ENCODE data around the gene TNFRSF12A. TPM values are rescaled to one million over a fixed set of nuclear protein-coding genes. Genes with fewer than 3 reads are reported as not detected.

Gene TNFRSF12A
- total and polyA plus RNA-seq, 2 of the 13 experiments (the other 11 are each of a cell fraction or from before 2014, with no cell fraction given): 61.9 to 66.0 TPM

DNA sequence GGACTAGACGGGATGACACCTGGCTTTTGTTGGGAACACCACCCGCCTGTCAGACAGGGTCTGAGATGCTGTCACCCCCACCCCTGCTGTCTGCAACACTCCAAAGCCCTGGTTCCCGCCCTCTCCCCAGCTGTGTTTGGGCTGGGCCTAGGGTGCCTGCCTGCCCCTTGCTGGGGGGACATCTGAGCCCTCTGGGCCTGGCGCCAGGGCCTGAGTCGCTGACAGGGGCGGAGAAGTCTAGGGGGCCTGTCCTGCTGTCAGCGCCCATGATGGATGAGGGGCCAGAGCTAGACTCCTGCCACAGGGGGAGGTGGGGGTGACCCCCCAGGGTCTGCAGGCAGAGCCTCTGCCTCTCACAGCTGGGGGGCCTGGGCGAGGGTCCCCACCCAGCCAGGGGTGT, 32.3 kb upstream of the TNFRSF12A start:
- in situ Hi-C loops (cut with HindIII; ENCODE audit: extremely low pct_ligation_motif_present, low pct_unique_long_range_greater_than_20kb): no loop called here
- Histone ChIP-seq H3K4me2 (ENCODE audit: low read depth, low read length) (no peak overlapping the region), H3K9ac (ENCODE audit: insufficient read depth, low read depth, low read length) (no peak overlapping the region), H3K9me3 (ENCODE audit: low read length) (no peaks in the 10 kb centered on the region), H3K27ac (ENCODE audit: extremely low read length, insufficient read depth, low read length) (no peak overlapping the region), H3K4me1 (ENCODE audit: insufficient read depth, low read length) (peaks cover 22% of the 10 kb centered on the region), H3K36me3 (replicated peaks in 1 of 2; ENCODE audit: control insufficient read depth in 1 of 2, insufficient read depth in 2 of 2, low read length in 2 of 2) (no peaks in the 10 kb centered on the region), H3K27me3 (ENCODE audit: control insufficient read depth in 1 of 2, insufficient read depth in 2 of 2, low read length in 2 of 2) (peaks cover 19 to 60% of the 10 kb centered on the region in 2 experiments), H2AFZ (ENCODE audit: low read length) (no peak overlapping the region), H4K20me1 (ENCODE audit: insufficient read depth, low read length) (no peaks in the 10 kb centered on the region), H3K79me2 (ENCODE audit: insufficient read depth, low read length) (no peaks in the 10 kb centered on the region), H3K4me3 (replicated peaks in 1 of 3; ENCODE audit: insufficient read depth in 1 of 3, low read depth in 2 of 3, low read length in 3 of 3) (no peak overlapping the region)
- FAIRE-seq (no peak), ATAC-seq (no peak), DNase-seq (ENCODE audit: low spot score) (no peak)
- BruUV-seq (replicated peaks): no TSS peak
- no peak for TF ChIP-seq ZNF383 (CRISPR knock-in tag; IDR thresholded peaks at IDR 0.05; ENCODE audit: borderline replicate concordance)
- TF ChIP-seq HOXD1 (CRISPR knock-in tag; IDR thresholded peaks at IDR 0.05): peak; percentile 83
- no CpG with 5 or more reads among the region's 8 CpGs for WGBS (ENCODE audit: low lambda C conversion rate)
- ChIA-PET POLR2A (no interaction called here), CTCF (ENCODE audit: low intra/inter-chr PET ratio, low total read pairs) (no interaction called here)
- intact Hi-C loops (cut with micrococcal nuclease; ENCODE audit: unreplicated experiment): no loop called here

DNA sequence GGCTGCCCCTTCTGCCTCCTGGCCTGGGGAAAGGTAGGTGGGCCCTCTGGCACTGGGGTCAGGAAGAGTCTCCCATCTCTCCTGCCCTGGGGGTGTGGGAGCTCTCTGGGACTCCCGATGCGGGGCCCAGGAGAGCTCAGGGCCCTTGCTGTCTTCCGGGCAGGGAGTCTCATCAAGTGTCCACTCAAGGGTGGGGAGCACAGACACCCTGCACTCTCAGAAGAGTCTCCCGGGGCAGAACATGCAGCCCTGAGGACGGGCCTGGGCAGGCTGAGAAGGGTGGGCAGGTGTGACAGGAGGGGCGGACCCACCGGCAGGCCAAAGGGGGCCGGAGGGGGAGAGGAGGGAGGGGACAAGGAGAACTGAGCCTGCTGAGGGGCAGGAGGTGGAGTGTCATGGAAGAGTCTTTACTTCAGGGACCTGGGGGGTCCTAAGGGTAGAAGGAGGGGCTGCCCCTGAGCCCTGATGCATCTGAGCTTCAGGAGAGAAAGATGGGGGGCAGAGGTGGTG, 31.5 kb upstream of the TNFRSF12A start:
- DNase-seq (ENCODE audit: low spot score): no peak
- in situ Hi-C loops (cut with HindIII; ENCODE audit: extremely low pct_ligation_motif_present, low pct_unique_long_range_greater_than_20kb) (no loop called here), intact Hi-C loops (cut with micrococcal nuclease; ENCODE audit: unreplicated experiment) (no loop called here)
- ChIA-PET CTCF (ENCODE audit: low intra/inter-chr PET ratio, low total read pairs) (no interaction called here), POLR2A (no interaction called here)
- BruUV-seq (replicated peaks): no TSS peak
- Histone ChIP-seq H3K27me3 (ENCODE audit: control insufficient read depth in 1 of 2, insufficient read depth in 2 of 2, low read length in 2 of 2) (peaks cover 19 to 60% of the 10 kb centered on the region in 2 experiments), H3K9me3 (ENCODE audit: low read length) (no peaks in the 10 kb centered on the region), H3K79me2 (ENCODE audit: insufficient read depth, low read length) (no peaks in the 10 kb centered on the region), H3K4me3 (replicated peaks in 1 of 3; ENCODE audit: insufficient read depth in 1 of 3, low read depth in 2 of 3, low read length in 3 of 3) (no peak overlapping the region), H4K20me1 (ENCODE audit: insufficient read depth, low read length) (no peaks in the 10 kb centered on the region), H3K27ac (ENCODE audit: extremely low read length, insufficient read depth, low read length) (no peak overlapping the region), H2AFZ (ENCODE audit: low read length) (no peak overlapping the region), H3K4me1 (ENCODE audit: insufficient read depth, low read length) (peaks cover 22% of the 10 kb centered on the region), H3K36me3 (replicated peaks in 1 of 2; ENCODE audit: control insufficient read depth in 1 of 2, insufficient read depth in 2 of 2, low read length in 2 of 2) (no peaks in the 10 kb centered on the region), H3K4me2 (ENCODE audit: low read depth, low read length) (no peak overlapping the region), H3K9ac (ENCODE audit: insufficient read depth, low read depth, low read length) (no peak overlapping the region)
- no peak for FAIRE-seq
- WGBS (ENCODE audit: low lambda C conversion rate): 10% methylated on average over 5 of the region's 8 CpGs
- TF ChIP-seq SIN3A (IDR thresholded peaks at IDR 0.05; ENCODE audit: borderline replicate concordance, low read depth, low read length) (no peak), PAF1 (CRISPR knock-in tag; IDR thresholded peaks at IDR 0.05) (no peak), RBAK (CRISPR knock-in tag; IDR thresholded peaks at IDR 0.05) (no peak), ZNF317 (CRISPR knock-in tag; IDR thresholded peaks at IDR 0.05) (no peak)
- no peak for ATAC-seq

All from HepG2 (cell line).